ENCODE data around the gene SELPLG. TPM values are rescaled to one million over a fixed set of nuclear protein-coding genes. Genes with fewer than 3 reads are reported as not detected.

The SELPLG gene
- total RNA-seq, 1 donor from 2014 or later = not detected

- no peak for DNase-seq (ENCODE audit: low spot score, unreplicated experiment)
- Mint-ChIP-seq H3K4me3 (ENCODE audit: low read depth) (no peak overlapping the region), H3K4me1 (ENCODE audit: low read depth) (peaks cover 5% of the 10 kb centered on the region), H3K27ac (no peak overlapping the region), H3K9me3 (ENCODE audit: low read depth) (no peaks in the 10 kb centered on the region), H3K36me3 (ENCODE audit: insufficient read depth) (peaks cover 17% of the 10 kb centered on the region), H3K27me3 (no peaks in the 10 kb centered on the region)
- TF ChIP-seq CTCF (IDR thresholded peaks at IDR 0.05; ENCODE audit: unreplicated experiment) = no peak
These were observed 14.7 kb upstream of the SELPLG start for GRCh38 chr12:108648371-108648770.

GRCh38 chr12:108647585-108648287 is 14.0 kb upstream of the SELPLG start:
- no peaks in the 10 kb centered on the region for H3K9me3 Mint-ChIP-seq (ENCODE audit: low read depth)
- no peak overlapping the region for H3K4me3 Mint-ChIP-seq (ENCODE audit: low read depth)
- H3K36me3 Mint-ChIP-seq (ENCODE audit: insufficient read depth) = peaks cover 17% of the 10 kb centered on the region
- no peak for TF ChIP-seq CTCF (IDR thresholded peaks at IDR 0.05; ENCODE audit: unreplicated experiment)
- no peaks in the 10 kb centered on the region for H3K27me3 Mint-ChIP-seq
- H3K27ac Mint-ChIP-seq = no peak overlapping the region
- DNase-seq (ENCODE audit: low spot score, unreplicated experiment) = no peak
- H3K4me1 Mint-ChIP-seq (ENCODE audit: low read depth) = peaks cover 3% of the 10 kb centered on the region

GRCh38 chr12:108646600-108647579 is 13.2 kb upstream of the SELPLG start:
- no peak overlapping the region for H3K27ac Mint-ChIP-seq
- no peak overlapping the region for H3K4me3 Mint-ChIP-seq (ENCODE audit: low read depth)
- TF ChIP-seq CTCF (IDR thresholded peaks at IDR 0.05; ENCODE audit: unreplicated experiment) = no peak
- DNase-seq (ENCODE audit: low spot score, unreplicated experiment) = no peak
- no peaks in the 10 kb centered on the region for H3K27me3 Mint-ChIP-seq
- H3K4me1 Mint-ChIP-seq (ENCODE audit: low read depth) = no peaks in the 10 kb centered on the region
- H3K9me3 Mint-ChIP-seq (ENCODE audit: low read depth) = no peaks in the 10 kb centered on the region
- H3K36me3 Mint-ChIP-seq (ENCODE audit: insufficient read depth) = peaks cover 17% of the 10 kb centered on the region

- TF ChIP-seq CTCF (IDR thresholded peaks at IDR 0.05; ENCODE audit: unreplicated experiment) = no peak
- DNase-seq (ENCODE audit: low spot score, unreplicated experiment) = no peak
- Mint-ChIP-seq H3K27me3 (no peaks in the 10 kb centered on the region), H3K36me3 (ENCODE audit: insufficient read depth) (peaks cover 17% of the 10 kb centered on the region), H3K9me3 (ENCODE audit: low read depth) (no peaks in the 10 kb centered on the region), H3K27ac (peak overlapping the region; percentile 29), H3K4me3 (ENCODE audit: low read depth) (no peak overlapping the region), H3K4me1 (ENCODE audit: low read depth) (no peaks in the 10 kb centered on the region)
These were observed 12.2 kb upstream of the SELPLG start for GRCh38 chr12:108645686-108646599.

GRCh38 chr12:108644811-108645120 is 11.1 kb upstream of the SELPLG start:
- peaks cover 17% of the 10 kb centered on the region for H3K36me3 Mint-ChIP-seq (ENCODE audit: insufficient read depth)

More at GRCh38 chr12:108644811-108645120, 11.1 kb upstream of the SELPLG start:
- Mint-ChIP-seq H3K4me1 (ENCODE audit: low read depth) (no peaks in the 10 kb centered on the region), H3K27ac (no peak overlapping the region), H3K4me3 (ENCODE audit: low read depth) (no peak overlapping the region), H3K27me3 (no peaks in the 10 kb centered on the region), H3K9me3 (ENCODE audit: low read depth) (no peaks in the 10 kb centered on the region)
- TF ChIP-seq CTCF (IDR thresholded peaks at IDR 0.05; ENCODE audit: unreplicated experiment) = no peak
- DNase-seq (ENCODE audit: low spot score, unreplicated experiment) = no peak
